Breast epithelium (tissue), 4 donors: Measurements from ENCODE around the gene PTDSS2. TPM values are rescaled to one million over a fixed set of nuclear protein-coding genes. Genes with fewer than 3 reads are reported as not detected.

Experiments used
- DNase-seq, 2 donors: peaks; one replicate each; pipeline ENCODE4 v3.0.0-alpha.2; 2019; ENCODE audit warnings: low spot score in 2 of 2
- H3K27ac ChIP-seq, 2 donors: fragments of 200-600 bp; sonication (generic) in 1 of 2; one replicate each; pipeline ENCODE4 v1.5.1; 2016 to 2019; ENCODE audit warnings: mild to moderate bottlenecking in 1 of 2
- H3K27me3 ChIP-seq, 2 donors: fragments of 200-600 bp; sonication (generic) in 1 of 2; one replicate each; pipeline versions ENCODE4 v1.5.1 to v1.6.0; 2017 to 2019; ENCODE audit warnings: control low read depth in 1 of 2, mild to moderate bottlenecking in 1 of 2
- H3K36me3 ChIP-seq: fragments of 200-600 bp; one replicate; pipeline ENCODE4 v1.5.1; 2019
- H3K4me1 ChIP-seq, 2 donors: fragments of 200-600 bp; sonication (generic); one replicate each; pipeline ENCODE4 v1.5.1; 2016 to 2019; ENCODE audit warnings: control low read depth in 1 of 2
- H3K4me3 ChIP-seq, 3 donors: fragments of 200-600 bp; sonication (generic); 1 replicate in 2 of 3; 2 replicates in 1 of 3; pipeline ENCODE4 v1.5.1; 2016 to 2019; ENCODE audit warnings: mild to moderate bottlenecking in 3 of 3, moderate library complexity in 2 of 3
- H3K9me3 ChIP-seq, 2 donors: fragments of 200-600 bp; sonication (generic) in 1 of 2; one replicate each; pipeline ENCODE4 v1.5.1; 2016 to 2019; ENCODE audit warnings: control low read depth in 1 of 2
- CTCF ChIP-seq, 3 donors: fragments of 450-650 bp; IDR thresholded peaks; one replicate each; pipeline ENCODE4 v1.5.1; 2016 to 2017; ENCODE audit warnings: antibody characterized with exemption in 3 of 3, mild to moderate bottlenecking in 3 of 3, moderate library complexity in 3 of 3
- POLR2A ChIP-seq: fragments of 450-650 bp; IDR thresholded peaks from one replicate; pipeline ENCODE4 v1.6.1; 2016; ENCODE audit warnings: antibody characterized with exemption, mild to moderate bottlenecking, moderate library complexity
- POLR2AphosphoS5 ChIP-seq, 3 donors: sonication (generic); formaldehyde crosslinking; IDR thresholded peaks; one replicate each; pipeline ENCODE4 v1.6.1; 2017; ENCODE audit warnings: antibody characterized with exemption in 3 of 3
- intact Hi-C: fragments of 100-400 bp; cut with DNase I; formaldehyde crosslinking; loops from one replicate; pipeline ENCODE4 v1.15.1; 2023; ENCODE audit warnings: low total_unique reads
- total RNA-seq, 3 donors: library from RNA; depleted of rRNA; stranded (reverse); fragments of >200 nt; gene quantifications; one replicate each; pipeline ENCODE4 v1.1.0, GENCODE V29; 2016

PTDSS2 gene
- total RNA-seq, 3 donors from 2014 or later: 23.8 to 53.7 (median 33.1) TPM

- H3K36me3 ChIP-seq: no peaks in the 10 kb centered on the region
- H3K27ac ChIP-seq: peak overlapping the region; percentile 83 to 92
- TF ChIP-seq CTCF (IDR thresholded peaks at IDR 0.05) (peak in 2 of 3 donors; percentile 45 to 50), POLR2AphosphoS5 (IDR thresholded peaks at IDR 0.05) (peak; percentile 42 to 48 (median 43)), POLR2A (no peak)
- intact Hi-C loops: no loop called here
- H3K4me3 ChIP-seq: peak overlapping the region in 2 of 3 donors; percentile 31 to 53
- peak; percentile 48 to 71 for DNase-seq
- no peaks in the 10 kb centered on the region for H3K9me3 ChIP-seq
- peaks cover 7 to 8% of the 10 kb centered on the region in 2 donors for H3K4me1 ChIP-seq
- H3K27me3 ChIP-seq: no peaks in the 10 kb centered on the region
Observed at GRCh38 chr11:469684-470560, 19.8 kb downstream of the PTDSS2 start.

DNA sequence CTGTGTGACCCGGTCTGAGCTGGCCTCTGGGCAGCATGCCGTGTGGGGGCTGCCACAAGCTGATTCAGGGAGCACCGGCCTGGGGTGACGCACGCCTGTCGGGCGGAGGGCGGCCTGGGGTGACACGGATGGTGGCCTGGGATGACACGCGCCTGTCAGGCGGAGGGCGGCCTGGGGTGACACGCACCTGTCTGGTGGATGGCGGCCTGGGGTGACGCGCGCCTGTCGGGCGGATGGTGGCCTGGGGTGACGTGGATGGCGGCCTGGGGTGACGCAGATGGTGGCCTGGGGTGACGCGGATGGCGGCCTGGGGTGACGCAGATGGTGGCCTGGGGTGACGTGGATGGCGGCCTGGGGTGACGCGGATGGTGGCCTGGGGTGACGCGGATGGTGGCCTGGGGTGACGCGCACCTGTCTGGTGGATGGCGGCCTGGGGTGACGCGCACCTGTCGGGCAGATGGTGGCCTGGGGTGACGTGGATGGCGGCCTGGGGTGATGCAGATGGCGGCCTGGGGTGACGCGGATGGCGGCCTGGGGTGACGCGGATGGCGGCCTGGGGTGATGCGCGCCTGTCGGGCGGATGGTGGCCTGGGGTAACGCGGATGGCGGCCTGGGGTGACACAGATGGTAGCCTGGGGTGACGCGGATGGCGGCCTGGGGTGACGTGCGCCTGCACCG, 21.5 kb downstream of the PTDSS2 start:
- TF ChIP-seq POLR2AphosphoS5 (IDR thresholded peaks at IDR 0.05) (no peak), CTCF (IDR thresholded peaks at IDR 0.05) (no peak), POLR2A (no peak)
- H3K36me3 ChIP-seq: no peaks in the 10 kb centered on the region
- DNase-seq: no peak
- H3K4me1 ChIP-seq: peaks cover 7 to 8% of the 10 kb centered on the region in 2 donors
- no peaks in the 10 kb centered on the region for H3K9me3 ChIP-seq
- intact Hi-C loops: no loop called here
- H3K4me3 ChIP-seq: no peak overlapping the region
- peak overlapping the region in 1 of 2 donors; percentile 7 for H3K27ac ChIP-seq
- H3K27me3 ChIP-seq: no peaks in the 10 kb centered on the region

GRCh38 chr11:472272-472671, 22.2 kb downstream of the PTDSS2 start:
- H3K36me3 ChIP-seq: no peaks in the 10 kb centered on the region
- TF ChIP-seq POLR2AphosphoS5 (IDR thresholded peaks at IDR 0.05): no peak
- no peak for TF ChIP-seq CTCF (IDR thresholded peaks at IDR 0.05)
- no peak for TF ChIP-seq POLR2A

DNA sequence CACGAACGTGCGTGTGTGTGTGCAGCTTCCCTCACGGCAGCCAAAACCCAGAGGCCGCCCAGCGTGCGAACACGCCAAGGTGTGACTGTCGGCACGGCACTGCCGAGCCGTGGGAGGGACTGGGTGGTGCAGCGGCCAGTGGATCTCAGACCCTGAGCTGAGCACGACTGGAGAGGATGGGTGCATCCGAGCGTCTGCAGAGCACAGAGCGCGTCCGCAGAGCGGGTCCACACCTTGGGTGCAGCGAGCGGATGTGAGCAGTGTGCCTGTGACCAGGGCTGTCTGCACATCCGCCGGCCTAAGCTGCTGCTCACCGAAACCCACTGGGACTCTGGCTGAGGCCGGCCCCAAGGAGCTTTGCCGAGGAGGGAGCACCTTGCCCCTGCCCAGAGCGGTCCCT, 22.7 kb downstream of the PTDSS2 start:
- no peaks in the 10 kb centered on the region for H3K27me3 ChIP-seq
- no peak overlapping the region for H3K4me3 ChIP-seq
- no peaks in the 10 kb centered on the region for H3K36me3 ChIP-seq
- peaks cover 7 to 8% of the 10 kb centered on the region in 2 donors for H3K4me1 ChIP-seq
- no peak overlapping the region for H3K27ac ChIP-seq
- DNase-seq: no peak
- no peak for TF ChIP-seq POLR2A
- TF ChIP-seq CTCF (IDR thresholded peaks at IDR 0.05): no peak
- TF ChIP-seq POLR2AphosphoS5 (IDR thresholded peaks at IDR 0.05): no peak
- no peaks in the 10 kb centered on the region for H3K9me3 ChIP-seq
- intact Hi-C loops: no loop called here

More at GRCh38 chr11:472272-472671, 22.2 kb downstream of the PTDSS2 start:
- Histone ChIP-seq H3K27me3 (no peaks in the 10 kb centered on the region), H3K4me1 (peaks cover 7 to 8% of the 10 kb centered on the region in 2 donors), H3K27ac (no peak overlapping the region), H3K9me3 (no peaks in the 10 kb centered on the region), H3K4me3 (no peak overlapping the region)
- no peak for DNase-seq
- intact Hi-C loops: no loop called here

DNA sequence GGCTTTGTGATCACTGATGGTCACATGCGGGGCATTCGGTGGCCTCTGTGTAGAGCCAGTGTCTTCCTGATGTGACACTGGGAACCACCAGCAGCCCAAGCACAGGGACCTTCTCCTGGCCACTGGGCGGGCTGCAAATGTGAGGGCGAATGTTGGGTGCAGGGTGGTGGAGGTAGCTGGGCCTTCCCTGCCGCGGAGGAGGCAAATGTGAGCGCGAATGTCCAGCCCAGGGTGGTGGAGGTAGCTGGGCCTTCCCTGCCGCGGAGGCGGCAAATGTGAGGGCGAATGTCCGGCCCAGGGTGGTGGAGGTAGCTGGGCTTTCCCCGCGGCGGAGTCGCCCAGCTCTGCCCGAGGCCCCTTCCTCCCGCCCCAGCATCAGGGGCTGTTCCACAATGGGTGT, 23.3 kb downstream of the PTDSS2 start:
- Histone ChIP-seq H3K9me3 (no peaks in the 10 kb centered on the region), H3K36me3 (no peaks in the 10 kb centered on the region), H3K27me3 (no peaks in the 10 kb centered on the region), H3K27ac (no peak overlapping the region), H3K4me3 (no peak overlapping the region), H3K4me1 (peaks cover 7 to 8% of the 10 kb centered on the region in 2 donors)
- DNase-seq: no peak
- TF ChIP-seq POLR2AphosphoS5 (IDR thresholded peaks at IDR 0.05) (no peak), CTCF (IDR thresholded peaks at IDR 0.05) (no peak), POLR2A (no peak)
- intact Hi-C loops: no loop called here
